Measurements from ENCODE around the gene SLX9. TPM values are rescaled to one million over a fixed set of nuclear protein-coding genes. Genes with fewer than 3 reads are reported as not detected.
A peak's percentile ranks its signal among the peaks of the same experiment; 100 is the strongest.

SLX9 gene
- total and polyA plus RNA-seq, 2 experiments from 2014 or later = 25.6 to 35.8 TPM

GRCh38 chr21:45011911-45012661 lies 72.3 kb downstream of the SLX9 start:
- 57 to 63% methylated on average over 26 to 27 of the region's 30 CpGs for WGBS, 2 experiments (ENCODE audit: low coverage in 1 of 2, low lambda C conversion rate in 2 of 2, missing lambda C conversion rate in 2 of 2)

DNA sequence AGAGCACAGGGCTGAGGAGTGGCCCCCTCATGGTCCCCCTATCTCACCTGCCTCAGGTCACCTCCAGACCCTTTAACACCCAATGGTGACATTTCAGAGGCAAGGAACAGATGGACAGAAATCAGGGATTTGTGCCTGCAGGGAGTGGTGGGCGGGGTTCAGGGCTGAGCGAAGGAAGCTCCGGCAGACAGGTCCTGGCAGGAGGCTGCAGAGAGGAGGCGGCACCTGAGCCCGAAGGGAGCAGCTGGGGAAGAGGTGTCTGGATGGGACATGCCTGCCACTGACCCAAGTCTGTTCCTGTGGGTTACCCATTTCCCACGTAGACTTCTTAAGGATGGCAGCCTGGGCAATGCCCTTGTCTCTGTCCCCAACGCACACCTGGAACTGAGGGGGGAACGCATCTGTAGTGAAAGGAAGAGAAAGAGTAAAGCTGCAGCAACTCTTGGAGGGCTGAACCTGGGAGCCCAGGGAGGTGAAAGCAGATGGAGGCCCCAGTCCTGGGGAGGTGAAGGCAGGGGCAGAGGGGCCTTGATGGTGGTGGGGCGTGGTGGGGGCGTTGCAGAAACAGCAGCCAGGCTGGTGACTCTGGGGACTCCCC lies 72.9 kb downstream of the SLX9 start:
- H3K36me3 ChIP-seq (ENCODE audit: low read depth) = no peaks in the 10 kb centered on the region
- H3K4me3 ChIP-seq = peak overlapping the region; percentile 40; the same call in 1 of the 2 replicates
- no peak for TF ChIP-seq EZH2phosphoT487 (IDR thresholded peaks at IDR 0.05; ENCODE audit: insufficient read depth, low read depth)
- TF ChIP-seq EZH2 (IDR thresholded peaks at IDR 0.05; ENCODE audit: insufficient read depth, poor library complexity, severe bottlenecking) = no peak
- H3K9me3 ChIP-seq (ENCODE audit: low read depth) = no peaks in the 10 kb centered on the region
- H3K79me2 ChIP-seq (ENCODE audit: insufficient read depth) = no peaks in the 10 kb centered on the region
- no peak for DNase-seq
- in situ Hi-C loops (cut with MboI) = no loop called here
- H3K9ac ChIP-seq = peak overlapping the region; percentile 36
- H4K20me1 ChIP-seq (ENCODE audit: insufficient read depth) = no peaks in the 10 kb centered on the region
- H3K27ac ChIP-seq = peak overlapping the region; percentile 72
- H3K27me3 ChIP-seq (replicated peaks; ENCODE audit: insufficient read depth) = no peaks in the 10 kb centered on the region
- H3F3A ChIP-seq (ENCODE audit: insufficient read depth) = peaks cover 13% of the 10 kb centered on the region; the same call in 1 of the 2 replicates
- peaks cover 23% of the 10 kb centered on the region for H3K4me1 ChIP-seq (ENCODE audit: insufficient read depth)
- peak overlapping the region; percentile 58; the same call in 1 of the 2 replicates for H2AFZ ChIP-seq
- no peaks in the 10 kb centered on the region for H3K9me2 ChIP-seq (ENCODE audit: insufficient read depth)
- H3K4me2 ChIP-seq (ENCODE audit: unreplicated experiment) = peak overlapping the region; percentile 86
- WGBS, 2 experiments (ENCODE audit: low coverage in 1 of 2, low lambda C conversion rate in 2 of 2, missing lambda C conversion rate in 2 of 2) = 77 to 78% methylated on average over 10 of the region's 10 CpGs

More at GRCh38 chr21:45011911-45012661, 72.3 kb downstream of the SLX9 start:
- Histone ChIP-seq H3K9me3 (ENCODE audit: low read depth) (no peaks in the 10 kb centered on the region), H4K20me1 (ENCODE audit: insufficient read depth) (no peaks in the 10 kb centered on the region), H3K9me2 (ENCODE audit: insufficient read depth) (no peaks in the 10 kb centered on the region), H3K27me3 (replicated peaks; ENCODE audit: insufficient read depth) (no peaks in the 10 kb centered on the region), H3F3A (ENCODE audit: insufficient read depth) (peaks cover 13% of the 10 kb centered on the region; the same call in 1 of the 2 replicates), H3K4me1 (ENCODE audit: insufficient read depth) (peaks cover 23% of the 10 kb centered on the region), H2AFZ (peak overlapping the region; percentile 58), H3K4me2 (ENCODE audit: unreplicated experiment) (peak overlapping the region; percentile 86), H3K79me2 (ENCODE audit: insufficient read depth) (no peaks in the 10 kb centered on the region), H3K9ac (peak overlapping the region; percentile 36), H3K27ac (peak overlapping the region; percentile 72), H3K36me3 (ENCODE audit: low read depth) (no peaks in the 10 kb centered on the region), H3K4me3 (peak overlapping the region; percentile 40; the same call in 1 of the 2 replicates)
- peak; percentile 94 for DNase-seq
- in situ Hi-C loops (cut with MboI) = no loop called here
- no peak for TF ChIP-seq EZH2phosphoT487 (IDR thresholded peaks at IDR 0.05; ENCODE audit: insufficient read depth, low read depth)
- TF ChIP-seq EZH2 (IDR thresholded peaks at IDR 0.05; ENCODE audit: insufficient read depth, poor library complexity, severe bottlenecking) = no peak

GRCh38 chr21:45013260-45013841 lies 73.5 kb downstream of the SLX9 start:
- 93 to 94% methylated on average over 15 to 19 of the region's 19 CpGs for WGBS, 2 experiments (ENCODE audit: low coverage in 1 of 2, low lambda C conversion rate in 2 of 2, missing lambda C conversion rate in 2 of 2)
- in situ Hi-C loops (cut with MboI) = no loop called here

DNA sequence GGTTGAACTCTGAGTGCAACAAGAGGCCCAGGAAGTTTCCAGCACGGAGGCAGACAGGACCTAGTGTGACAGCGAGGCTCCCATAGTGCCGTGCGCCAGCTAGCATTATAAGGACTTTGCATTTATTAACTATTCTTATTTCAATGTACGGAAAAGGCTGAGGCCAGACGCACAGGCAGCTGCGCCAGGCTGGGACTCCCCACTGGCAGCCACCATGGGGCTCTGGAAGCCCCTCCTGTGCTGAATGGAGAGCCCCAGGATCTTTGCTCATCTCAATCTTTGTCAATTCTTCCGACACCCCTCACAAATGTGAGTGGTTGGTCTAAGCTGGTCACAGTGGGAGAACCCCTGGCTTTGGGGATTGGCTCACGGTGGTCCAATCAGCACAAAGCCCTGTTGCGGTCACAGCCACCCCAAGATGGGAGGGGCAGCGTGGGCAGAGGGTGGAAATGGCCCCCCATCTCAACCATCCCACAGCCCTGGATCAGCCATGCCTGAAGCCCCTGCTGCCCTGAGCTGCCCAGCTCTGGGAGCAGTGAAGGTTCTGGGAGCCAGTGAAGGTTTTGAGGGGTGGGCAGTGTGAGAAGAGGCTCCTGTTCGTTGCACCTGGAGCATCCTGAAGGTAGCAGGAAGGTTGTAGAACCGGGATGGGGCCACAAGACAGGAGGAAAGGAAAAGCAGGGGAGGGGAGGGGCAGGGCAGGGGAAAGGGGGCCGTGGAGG lies 75.1 kb downstream of the SLX9 start:
- H3F3A ChIP-seq (ENCODE audit: insufficient read depth) = peaks cover 6% of the 10 kb centered on the region; the same call in 1 of the 2 replicates
- no peaks in the 10 kb centered on the region for H3K27me3 ChIP-seq (replicated peaks; ENCODE audit: insufficient read depth)
- no peak overlapping the region for H3K4me3 ChIP-seq
- H3K4me1 ChIP-seq (ENCODE audit: insufficient read depth) = peaks cover 23% of the 10 kb centered on the region
- H3K27ac ChIP-seq = no peak overlapping the region
- no peak for TF ChIP-seq EZH2 (IDR thresholded peaks at IDR 0.05; ENCODE audit: insufficient read depth, poor library complexity, severe bottlenecking)
- no peak for TF ChIP-seq EZH2phosphoT487 (IDR thresholded peaks at IDR 0.05; ENCODE audit: insufficient read depth, low read depth)
- no peak overlapping the region for H3K4me2 ChIP-seq (ENCODE audit: unreplicated experiment)
- H4K20me1 ChIP-seq (ENCODE audit: insufficient read depth) = no peaks in the 10 kb centered on the region
- H3K79me2 ChIP-seq (ENCODE audit: insufficient read depth) = no peaks in the 10 kb centered on the region
- 96 to 98% methylated on average over 13 to 14 of the region's 14 CpGs for WGBS, 2 experiments (ENCODE audit: low coverage in 1 of 2, low lambda C conversion rate in 2 of 2, missing lambda C conversion rate in 2 of 2)
- H3K9ac ChIP-seq = no peak overlapping the region
- in situ Hi-C loops (cut with MboI) = no loop called here
- no peak overlapping the region for H2AFZ ChIP-seq
- H3K36me3 ChIP-seq (ENCODE audit: low read depth) = no peaks in the 10 kb centered on the region
- no peak for DNase-seq
- H3K9me3 ChIP-seq (ENCODE audit: low read depth) = no peaks in the 10 kb centered on the region
- no peaks in the 10 kb centered on the region for H3K9me2 ChIP-seq (ENCODE audit: insufficient read depth)

More at GRCh38 chr21:45013260-45013841, 73.5 kb downstream of the SLX9 start:
- no peaks in the 10 kb centered on the region for H3K9me2 ChIP-seq (ENCODE audit: insufficient read depth)
- peak overlapping the region; percentile 86 for H3K4me2 ChIP-seq (ENCODE audit: unreplicated experiment)
- H3K27me3 ChIP-seq (replicated peaks; ENCODE audit: insufficient read depth) = no peaks in the 10 kb centered on the region
- no peak overlapping the region for H3K9ac ChIP-seq
- H4K20me1 ChIP-seq (ENCODE audit: insufficient read depth) = no peaks in the 10 kb centered on the region
- H3K4me1 ChIP-seq (ENCODE audit: insufficient read depth) = peaks cover 23% of the 10 kb centered on the region
- H3K79me2 ChIP-seq (ENCODE audit: insufficient read depth) = no peaks in the 10 kb centered on the region
- TF ChIP-seq EZH2phosphoT487 (IDR thresholded peaks at IDR 0.05; ENCODE audit: insufficient read depth, low read depth) (no peak), EZH2 (IDR thresholded peaks at IDR 0.05; ENCODE audit: insufficient read depth, poor library complexity, severe bottlenecking) (no peak)
- H3K9me3 ChIP-seq (ENCODE audit: low read depth) = no peaks in the 10 kb centered on the region
- H3K27ac ChIP-seq = peak overlapping the region; percentile 72
- no peak for DNase-seq
- H3K36me3 ChIP-seq (ENCODE audit: low read depth) = no peaks in the 10 kb centered on the region
- H2AFZ ChIP-seq = no peak overlapping the region
- H3K4me3 ChIP-seq = no peak overlapping the region
- H3F3A ChIP-seq (ENCODE audit: insufficient read depth) = peaks cover 13% of the 10 kb centered on the region; the same call in 1 of the 2 replicates

All from GM23248 (cell line).